GM18517 (cell line): ENCODE measurements around the gene TNFRSF14.
"Not testable (repeated sequence)": the region's sequence is repeated elsewhere in the genome, so short reads cannot be mapped to it uniquely, and the experiment has no call there.

Source experiments
- ATAC-seq: cut with Tn5 transposase; IDR thresholded peaks from one replicate; pipeline ENCODE4 v1.9.1; 2021; ENCODE audit warnings: mild to moderate bottlenecking, moderate library complexity; ENCODE audit not compliant: unreplicated experiment

The TNFRSF14 gene

GRCh38 chr1:2566101-2567045 is 10.2 kb downstream of the TNFRSF14 start:
- ATAC-seq: no peak

- ATAC-seq: no peak
These were observed 11.0 kb downstream of the TNFRSF14 start for GRCh38 chr1:2567083-2567679.

- not testable (repeated sequence) for ATAC-seq
These were observed 12.1 kb downstream of the TNFRSF14 start for GRCh38 chr1:2568187-2568816.

- no peak for ATAC-seq
These were observed 12.9 kb downstream of the TNFRSF14 start for GRCh38 chr1:2569060-2569459.

- ATAC-seq: not testable (repeated sequence)
These were observed 13.5 kb downstream of the TNFRSF14 start for GRCh38 chr1:2569703-2570102.

GRCh38 chr1:2570332-2570731 is 14.2 kb downstream of the TNFRSF14 start:
- ATAC-seq: no peak

GRCh38 chr1:2571348-2571747 is 15.2 kb downstream of the TNFRSF14 start:
- ATAC-seq: no peak

- ATAC-seq: no peak
These were observed 17.2 kb downstream of the TNFRSF14 start for GRCh38 chr1:2573250-2573920.

GRCh38 chr1:2574350-2574749 is 18.2 kb downstream of the TNFRSF14 start:
- no peak for ATAC-seq

- no peak for ATAC-seq
These were observed 19.9 kb downstream of the TNFRSF14 start for GRCh38 chr1:2575801-2576663.

- ATAC-seq: peak; percentile 38
These were observed 21.4 kb downstream of the TNFRSF14 start for GRCh38 chr1:2577565-2578075.

- ATAC-seq: no peak
These were observed 22.6 kb downstream of the TNFRSF14 start for GRCh38 chr1:2578758-2579118.

GRCh38 chr1:2580691-2581090 is 24.5 kb downstream of the TNFRSF14 start:
- ATAC-seq: no peak

GRCh38 chr1:2582391-2582790 is 26.2 kb downstream of the TNFRSF14 start:
- no peak for ATAC-seq

GRCh38 chr1:2583331-2583791 is 27.2 kb downstream of the TNFRSF14 start:
- ATAC-seq: no peak

- ATAC-seq: no peak
These were observed 27.7 kb downstream of the TNFRSF14 start for GRCh38 chr1:2583871-2584351.

- no peak for ATAC-seq
These were observed 28.6 kb downstream of the TNFRSF14 start for GRCh38 chr1:2584686-2585317.

GRCh38 chr1:2585318-2586092 is 29.3 kb downstream of the TNFRSF14 start:
- ATAC-seq: peak; percentile 60
